ENCODE data around the gene RPL13A.
A peak's percentile ranks its signal among the peaks of the same experiment; 100 is the strongest.

RPL13A gene
- total RNA-seq, result 1,848 to 2,907 (median 2,695) reads per million in 3 donors

GRCh38 chr19:49487277-49488045 lies at the start of gene RPL13A:
TSS of gene RPL13A (plus strand) at chr19:49487608. CDS start at chr19:49487630, 22 bp downstream.
- H3K9me3 ChIP-seq (ENCODE audit: control insufficient read depth, low read length), result no peaks in the 10 kb centered on the region
- H3K36me3 ChIP-seq (ENCODE audit: control insufficient read depth, insufficient read depth, low read length), result peaks cover 65% of the 10 kb centered on the region
- peak; percentile 98 to 100 (median 100) for DNase-seq
- H3K4me3 ChIP-seq (ENCODE audit: insufficient read depth, low read depth, low read length, poor library complexity, severe bottlenecking), result peak within 1 kb of the TSS; percentile 91
- peak within 1 kb of the TSS; percentile 85 for H3K27ac ChIP-seq (ENCODE audit: insufficient read depth, low read length, poor library complexity, severe bottlenecking)
- H3K27me3 ChIP-seq (replicated peaks; ENCODE audit: control insufficient read depth, insufficient read depth, low read length, poor library complexity, severe bottlenecking), result no peaks in the 10 kb centered on the region
- H3K4me1 ChIP-seq (ENCODE audit: control insufficient read depth, insufficient read depth, low read length, poor library complexity, severe bottlenecking), result peaks cover 28% of the 10 kb centered on the region

GRCh38 chr19:49438261-49438660 lies 49.1 kb upstream of the RPL13A start:
- no peaks in the 10 kb centered on the region for H3K36me3 ChIP-seq (ENCODE audit: control insufficient read depth, insufficient read depth, low read length)
- H3K4me1 ChIP-seq (ENCODE audit: control insufficient read depth, insufficient read depth, low read length, poor library complexity, severe bottlenecking), result peaks cover 28% of the 10 kb centered on the region
- no peak overlapping the region for H3K4me3 ChIP-seq (ENCODE audit: insufficient read depth, low read depth, low read length, poor library complexity, severe bottlenecking)
- H3K9me3 ChIP-seq (ENCODE audit: control insufficient read depth, low read length), result no peaks in the 10 kb centered on the region
- DNase-seq, result no peak
- H3K27ac ChIP-seq (ENCODE audit: insufficient read depth, low read length, poor library complexity, severe bottlenecking), result no peak overlapping the region
- peaks cover 73% of the 10 kb centered on the region for H3K27me3 ChIP-seq (replicated peaks; ENCODE audit: control insufficient read depth, insufficient read depth, low read length, poor library complexity, severe bottlenecking)

GRCh38 chr19:49439836-49440235 lies 47.6 kb upstream of the RPL13A start:
- Histone ChIP-seq H3K4me3 (ENCODE audit: insufficient read depth, low read depth, low read length, poor library complexity, severe bottlenecking) (no peak overlapping the region), H3K9me3 (ENCODE audit: control insufficient read depth, low read length) (no peaks in the 10 kb centered on the region), H3K4me1 (ENCODE audit: control insufficient read depth, insufficient read depth, low read length, poor library complexity, severe bottlenecking) (peaks cover 25% of the 10 kb centered on the region), H3K36me3 (ENCODE audit: control insufficient read depth, insufficient read depth, low read length) (no peaks in the 10 kb centered on the region), H3K27me3 (replicated peaks; ENCODE audit: control insufficient read depth, insufficient read depth, low read length, poor library complexity, severe bottlenecking) (peaks cover 59% of the 10 kb centered on the region), H3K27ac (ENCODE audit: insufficient read depth, low read length, poor library complexity, severe bottlenecking) (no peak overlapping the region)
- DNase-seq, result no peak

- no peaks in the 10 kb centered on the region for H3K36me3 ChIP-seq (ENCODE audit: control insufficient read depth, insufficient read depth, low read length)
- H3K4me1 ChIP-seq (ENCODE audit: control insufficient read depth, insufficient read depth, low read length, poor library complexity, severe bottlenecking), result peaks cover 25% of the 10 kb centered on the region
- no peaks in the 10 kb centered on the region for H3K9me3 ChIP-seq (ENCODE audit: control insufficient read depth, low read length)
- DNase-seq, result no peak
- no peak overlapping the region for H3K4me3 ChIP-seq (ENCODE audit: insufficient read depth, low read depth, low read length, poor library complexity, severe bottlenecking)
- peaks cover 59% of the 10 kb centered on the region for H3K27me3 ChIP-seq (replicated peaks; ENCODE audit: control insufficient read depth, insufficient read depth, low read length, poor library complexity, severe bottlenecking)
- no peak overlapping the region for H3K27ac ChIP-seq (ENCODE audit: insufficient read depth, low read length, poor library complexity, severe bottlenecking)
Observed at GRCh38 chr19:49440439-49441209, 46.8 kb upstream of the RPL13A start.

GRCh38 chr19:49441210-49441959 lies 46.0 kb upstream of the RPL13A start, which contains the start of gene SLC17A7:
TSS of gene SLC17A7 (minus strand) at chr19:49441527. CDS start at chr19:49441379, 148 bp downstream.
- peaks cover 52% of the 10 kb centered on the region for H3K27me3 ChIP-seq (replicated peaks; ENCODE audit: control insufficient read depth, insufficient read depth, low read length, poor library complexity, severe bottlenecking)

GRCh38 chr19:49441960-49442350 lies 45.5 kb upstream of the RPL13A start:
- peaks cover 19% of the 10 kb centered on the region for H3K4me1 ChIP-seq (ENCODE audit: control insufficient read depth, insufficient read depth, low read length, poor library complexity, severe bottlenecking)
- peaks cover 3% of the 10 kb centered on the region for H3K36me3 ChIP-seq (ENCODE audit: control insufficient read depth, insufficient read depth, low read length)
- H3K27me3 ChIP-seq (replicated peaks; ENCODE audit: control insufficient read depth, insufficient read depth, low read length, poor library complexity, severe bottlenecking), result peaks cover 46% of the 10 kb centered on the region
- no peak overlapping the region for H3K4me3 ChIP-seq (ENCODE audit: insufficient read depth, low read depth, low read length, poor library complexity, severe bottlenecking)
- H3K9me3 ChIP-seq (ENCODE audit: control insufficient read depth, low read length), result no peaks in the 10 kb centered on the region
- DNase-seq, result no peak
- H3K27ac ChIP-seq (ENCODE audit: insufficient read depth, low read length, poor library complexity, severe bottlenecking), result no peak overlapping the region

More at GRCh38 chr19:49441210-49441959, 46.0 kb upstream of the RPL13A start, which contains the start of gene SLC17A7:
- Histone ChIP-seq H3K4me1 (ENCODE audit: control insufficient read depth, insufficient read depth, low read length, poor library complexity, severe bottlenecking) (peaks cover 22% of the 10 kb centered on the region), H3K36me3 (ENCODE audit: control insufficient read depth, insufficient read depth, low read length) (no peaks in the 10 kb centered on the region), H3K27ac (ENCODE audit: insufficient read depth, low read length, poor library complexity, severe bottlenecking) (no peak within 1 kb of the TSS), H3K4me3 (ENCODE audit: insufficient read depth, low read depth, low read length, poor library complexity, severe bottlenecking) (no peak within 1 kb of the TSS), H3K9me3 (ENCODE audit: control insufficient read depth, low read length) (no peaks in the 10 kb centered on the region)
- peak; percentile 21 to 44 (median 31) for DNase-seq

- Histone ChIP-seq H3K27me3 (replicated peaks; ENCODE audit: control insufficient read depth, insufficient read depth, low read length, poor library complexity, severe bottlenecking) (peaks cover 45% of the 10 kb centered on the region), H3K4me3 (ENCODE audit: insufficient read depth, low read depth, low read length, poor library complexity, severe bottlenecking) (no peak overlapping the region)
Observed at GRCh38 chr19:49442354-49442753, 45.1 kb upstream of the RPL13A start.

GRCh38 chr19:49442771-49443365 lies 44.5 kb upstream of the RPL13A start:
- Histone ChIP-seq H3K4me1 (ENCODE audit: control insufficient read depth, insufficient read depth, low read length, poor library complexity, severe bottlenecking) (peaks cover 19% of the 10 kb centered on the region), H3K27ac (ENCODE audit: insufficient read depth, low read length, poor library complexity, severe bottlenecking) (no peak overlapping the region), H3K36me3 (ENCODE audit: control insufficient read depth, insufficient read depth, low read length) (peaks cover 10% of the 10 kb centered on the region), H3K27me3 (replicated peaks; ENCODE audit: control insufficient read depth, insufficient read depth, low read length, poor library complexity, severe bottlenecking) (peaks cover 45% of the 10 kb centered on the region), H3K4me3 (ENCODE audit: insufficient read depth, low read depth, low read length, poor library complexity, severe bottlenecking) (peak overlapping the region; percentile 60), H3K9me3 (ENCODE audit: control insufficient read depth, low read length) (no peaks in the 10 kb centered on the region)
- DNase-seq, result peak; percentile 22 to 53 (median 29)

More at GRCh38 chr19:49442354-49442753, 45.1 kb upstream of the RPL13A start:
- Histone ChIP-seq H3K27ac (ENCODE audit: insufficient read depth, low read length, poor library complexity, severe bottlenecking) (no peak overlapping the region), H3K4me1 (ENCODE audit: control insufficient read depth, insufficient read depth, low read length, poor library complexity, severe bottlenecking) (peaks cover 19% of the 10 kb centered on the region), H3K9me3 (ENCODE audit: control insufficient read depth, low read length) (no peaks in the 10 kb centered on the region), H3K36me3 (ENCODE audit: control insufficient read depth, insufficient read depth, low read length) (peaks cover 7% of the 10 kb centered on the region)
- DNase-seq, result no peak

GRCh38 chr19:49443366-49444099 lies 43.9 kb upstream of the RPL13A start:
- peak; percentile 82 to 88 (median 83) for DNase-seq
- H3K27me3 ChIP-seq (replicated peaks; ENCODE audit: control insufficient read depth, insufficient read depth, low read length, poor library complexity, severe bottlenecking), result peaks cover 39% of the 10 kb centered on the region
- H3K9me3 ChIP-seq (ENCODE audit: control insufficient read depth, low read length), result no peaks in the 10 kb centered on the region
- H3K4me1 ChIP-seq (ENCODE audit: control insufficient read depth, insufficient read depth, low read length, poor library complexity, severe bottlenecking), result peaks cover 19% of the 10 kb centered on the region
- peak overlapping the region; percentile 60 for H3K4me3 ChIP-seq (ENCODE audit: insufficient read depth, low read depth, low read length, poor library complexity, severe bottlenecking)
- H3K36me3 ChIP-seq (ENCODE audit: control insufficient read depth, insufficient read depth, low read length), result peaks cover 10% of the 10 kb centered on the region
- H3K27ac ChIP-seq (ENCODE audit: insufficient read depth, low read length, poor library complexity, severe bottlenecking), result peak overlapping the region; percentile 51
